B cell (primary cell): ENCODE measurements around the gene USH2A. TPM values are rescaled to one million over a fixed set of nuclear protein-coding genes. Genes with fewer than 3 reads are reported as not detected.

Source experiments
- ATAC-seq: fragments of 200-7000 bp; cut with Tn5 transposase; one replicate; pipeline ENCODE4 v1.10.0; 2021; ENCODE audit warnings: low read depth, mild to moderate bottlenecking, moderate number of reproducible peaks, moderate library complexity
- CTCF ChIA-PET: fragments of 350-600 bp; sonication (Branson Sonifier 250); formaldehyde crosslinking; loops from one replicate; lab custom pipeline; 2021; ENCODE audit warnings: antibody characterized with exemption, inconsistent platforms; lab: Charles Lee
- POLR2A ChIA-PET: fragments of 350-600 bp; sonication (Branson Sonifier 250); formaldehyde crosslinking; loops from one replicate; lab custom pipeline; 2021; ENCODE audit warnings: antibody characterized with exemption; lab: Charles Lee
- DNase-seq: peaks from one replicate; pipeline ENCODE4 v3.0.0; 2013
- H2AFZ ChIP-seq: 2 replicates; pipeline ENCODE4 v1.6.1; 2012; ENCODE audit warnings: mild to moderate bottlenecking, low read depth, low read length; ENCODE audit not compliant: insufficient read depth, poor library complexity, severe bottlenecking
- H3K27ac ChIP-seq, 2 donors: 1 replicate in 1 of 2; 2 replicates in 1 of 2; pipeline ENCODE4 v1.5.1; 2012 to 2013; ENCODE audit warnings: low read length in 2 of 2, mild to moderate bottlenecking in 2 of 2, moderate library complexity in 1 of 2
- H3K27me3 ChIP-seq, 4 experiments: fragments of 200-600 bp in 1 of 4; sonication (generic) in 1 of 4; replicated peaks in 1 of 4; 1 replicate in 2 of 4; 2 replicates in 2 of 4; pipeline versions ENCODE4 v1.6.1 to v1.7.0; 2013 to 2016; ENCODE audit warnings: low read length in 3 of 4, mild to moderate bottlenecking in 2 of 4, mixed read lengths in 1 of 4, moderate library complexity in 1 of 4; ENCODE audit not compliant: insufficient read depth in 4 of 4, control insufficient read depth in 3 of 4; ENCODE audit errors: control extremely low read depth in 1 of 4
- H3K36me3 ChIP-seq, 2 experiments: replicated peaks in 1 of 2; 1 replicate in 1 of 2; 2 replicates in 1 of 2; pipeline versions ENCODE4 v1.6.1 to v1.7.1; 2013; ENCODE audit warnings: low read length in 1 of 2; ENCODE audit not compliant: insufficient read depth in 2 of 2, control insufficient read depth in 1 of 2; ENCODE audit errors: control extremely low read depth in 1 of 2, extremely low read depth in 1 of 2
- H3K4me1 ChIP-seq, 2 donors: fragments of 200-600 bp in 1 of 2; sonication (generic) in 1 of 2; 1 replicate in 1 of 2; 2 replicates in 1 of 2; pipeline versions ENCODE4 v1.5.1 to v1.6.1; 2013 to 2017; ENCODE audit warnings: low read length in 2 of 2; ENCODE audit not compliant: control insufficient read depth in 2 of 2, insufficient read depth in 2 of 2
- H3K4me2 ChIP-seq: replicated peaks from 2 replicates; pipeline ENCODE3; 2012; ENCODE audit warnings: mild to moderate bottlenecking, low read depth, low read length; ENCODE audit not compliant: poor library complexity, severe bottlenecking
- H3K4me3 ChIP-seq, 5 experiments: fragments of 200-600 bp in 1 of 5; sonication (generic) in 1 of 5; 1 replicate in 3 of 5; 2 replicates in 2 of 5; pipeline versions ENCODE4 v1.5.1 to v1.7.0; 2011 to 2016; ENCODE audit warnings: low read length in 4 of 5, mild to moderate bottlenecking in 4 of 5, low read depth in 2 of 5, control low read depth in 1 of 5, moderate library complexity in 1 of 5; ENCODE audit not compliant: insufficient read depth in 1 of 5; ENCODE audit errors: control extremely low read depth in 1 of 5, extremely low read depth in 1 of 5
- H3K79me2 ChIP-seq: fragments of 200-600 bp; sonication (generic); one replicate; pipeline ENCODE4 v1.6.0; 2016; ENCODE audit warnings: low read length; ENCODE audit not compliant: control insufficient read depth, insufficient read depth
- H3K9ac ChIP-seq: fragments of 200-600 bp; sonication (generic); 2 replicates; pipeline ENCODE4 v1.6.1; 2017; ENCODE audit warnings: mild to moderate bottlenecking, low read length, moderate library complexity
- H3K9me3 ChIP-seq, 3 donors: one replicate each; pipeline versions ENCODE4 v1.6.1 to v1.7.1; 2013; ENCODE audit warnings: low read length in 2 of 3; ENCODE audit not compliant: control insufficient read depth in 2 of 3, insufficient read depth in 1 of 3; ENCODE audit errors: control extremely low read depth in 1 of 3
- H4K20me1 ChIP-seq: 2 replicates; pipeline ENCODE4 v1.6.0; 2012; ENCODE audit warnings: mild to moderate bottlenecking, low read length; ENCODE audit not compliant: insufficient read depth, control insufficient read depth, poor library complexity, severe bottlenecking
- H3K27ac Mint-ChIP-seq: one replicate; pipeline ENCODE4 v1.8.0; 2021; ENCODE audit warnings: mixed read lengths
- H3K27me3 Mint-ChIP-seq: one replicate; pipeline ENCODE4 v1.8.0; 2021; ENCODE audit warnings: mixed read lengths
- H3K4me1 Mint-ChIP-seq: one replicate; pipeline ENCODE4 v1.8.0; 2021; ENCODE audit warnings: mixed read lengths
- H3K4me3 Mint-ChIP-seq: one replicate; pipeline ENCODE4 v1.8.0; 2021; ENCODE audit warnings: mixed read lengths
- H3K9me3 Mint-ChIP-seq: one replicate; pipeline ENCODE4 v1.8.0; 2022; ENCODE audit warnings: mixed read lengths; ENCODE audit not compliant: insufficient read depth
- CTCF ChIP-seq: fragments of 200-600 bp; IDR thresholded peaks from one replicate; pipeline ENCODE4 v1.8.0; 2022; ENCODE audit warnings: antibody characterized with exemption, mild to moderate bottlenecking
- EZH2 ChIP-seq: IDR thresholded peaks from 2 replicates; pipeline ENCODE4 v1.6.1; 2012; ENCODE audit warnings: borderline replicate concordance, low read depth, mild to moderate bottlenecking, moderate library complexity, low read length; ENCODE audit not compliant: insufficient read depth, poor library complexity, severe bottlenecking
- WGBS: methylation state at CpG from one replicate; pipeline ENCODE4 v1.1.5; 2013; ENCODE audit warnings: missing lambda C conversion rate; ENCODE audit not compliant: insufficient coverage; 5-methylcytosine and 5-hydroxymethylcytosine counted together
- intact Hi-C: fragments of 100-400 bp; cut with micrococcal nuclease; formaldehyde crosslinking; loops from one replicate; pipeline ENCODE4 v1.10.0; 2022
- polyA plus RNA-seq: library from polyadenylated mRNA; depleted of rRNA; stranded (reverse); fragments of >200 nt; gene quantifications from 2 replicates; pipeline ENCODE4 v1.2.3, GENCODE V29; 2012
- total RNA-seq, 2 donors: library from RNA; stranded (reverse); fragments of 120-200 nt in 1 of 2; gene quantifications; 1 replicate in 1 of 2; 2 replicates in 1 of 2; pipeline versions ENCODE4 v1.2.3 to v1.2.4, GENCODE V29; 2013 to 2022

Gene USH2A
- total and polyA plus RNA-seq, 2 donors (not counting 1 experiment from before 2014, with no cell fraction given), result 0.01 TPM; not detected in 1

- Histone ChIP-seq H2AFZ (no peak overlapping the region), H3K4me1 (no peaks in the 10 kb centered on the region), H3K79me2 (no peaks in the 10 kb centered on the region), H3K27ac (no peak overlapping the region), H4K20me1 (no peaks in the 10 kb centered on the region), H3K9ac (no peak overlapping the region), H3K9me3 (peaks cover 0 to 8% (median 0%) of the 10 kb centered on the region in 3 donors), H3K27me3 (no peaks in the 10 kb centered on the region), H3K36me3 (no peaks in the 10 kb centered on the region), H3K4me3 (no peak overlapping the region), H3K4me2 (no peak overlapping the region)
- no peaks in the 10 kb centered on the region for H3K4me1 Mint-ChIP-seq
- H3K27ac Mint-ChIP-seq, result no peak overlapping the region
- WGBS, result 57% methylated on average over 1 of the region's 2 CpGs
- no peaks in the 10 kb centered on the region for H3K27me3 Mint-ChIP-seq
- ChIA-PET CTCF (no interaction called here), POLR2A (no interaction called here)
- no peak for TF ChIP-seq CTCF
- TF ChIP-seq EZH2, result no peak
- H3K9me3 Mint-ChIP-seq, result peaks cover 23% of the 10 kb centered on the region
- ATAC-seq (no peak), DNase-seq (no peak)
- no peak overlapping the region for H3K4me3 Mint-ChIP-seq
- intact Hi-C loops, result no loop called here
Observed at GRCh38 chr1:215857317-215857716, 565.9 kb downstream of the USH2A start.

- H3K36me3 ChIP-seq, result no peaks in the 10 kb centered on the region
- H3K9ac ChIP-seq, result no peak overlapping the region
- H4K20me1 ChIP-seq, result no peaks in the 10 kb centered on the region
- H3K27ac ChIP-seq, result no peak overlapping the region
- no peak overlapping the region for H3K4me3 ChIP-seq
- H3K4me2 ChIP-seq, result no peak overlapping the region
- H2AFZ ChIP-seq, result no peak overlapping the region
- no peak for ATAC-seq
- no peak for DNase-seq
- no peaks in the 10 kb centered on the region for H3K27me3 Mint-ChIP-seq
- no peaks in the 10 kb centered on the region for H3K79me2 ChIP-seq
- 100% methylated on average over 3 of the region's 6 CpGs for whole genome bisulfite sequencing
- H3K27me3 ChIP-seq, result no peaks in the 10 kb centered on the region
- ChIA-PET CTCF (no interaction called here), POLR2A (no interaction called here)
- H3K9me3 Mint-ChIP-seq, result no peaks in the 10 kb centered on the region
- H3K4me3 Mint-ChIP-seq, result no peak overlapping the region
- H3K9me3 ChIP-seq, result no peaks in the 10 kb centered on the region
- no peaks in the 10 kb centered on the region for H3K4me1 ChIP-seq
- TF ChIP-seq CTCF, result no peak
- TF ChIP-seq EZH2, result no peak
- H3K27ac Mint-ChIP-seq, result no peak overlapping the region
- no peaks in the 10 kb centered on the region for H3K4me1 Mint-ChIP-seq
- intact Hi-C loops, result no loop called here
Observed at GRCh38 chr1:215845234-215845891, 577.9 kb downstream of the USH2A start.
